ENCODE measurements around the gene PHF19. TPM values are rescaled to one million over a fixed set of nuclear protein-coding genes. Genes with fewer than 3 reads are reported as not detected.

Gene PHF19
- total RNA-seq, 1 experiment from 2014 or later: 66.8 TPM

DNA sequence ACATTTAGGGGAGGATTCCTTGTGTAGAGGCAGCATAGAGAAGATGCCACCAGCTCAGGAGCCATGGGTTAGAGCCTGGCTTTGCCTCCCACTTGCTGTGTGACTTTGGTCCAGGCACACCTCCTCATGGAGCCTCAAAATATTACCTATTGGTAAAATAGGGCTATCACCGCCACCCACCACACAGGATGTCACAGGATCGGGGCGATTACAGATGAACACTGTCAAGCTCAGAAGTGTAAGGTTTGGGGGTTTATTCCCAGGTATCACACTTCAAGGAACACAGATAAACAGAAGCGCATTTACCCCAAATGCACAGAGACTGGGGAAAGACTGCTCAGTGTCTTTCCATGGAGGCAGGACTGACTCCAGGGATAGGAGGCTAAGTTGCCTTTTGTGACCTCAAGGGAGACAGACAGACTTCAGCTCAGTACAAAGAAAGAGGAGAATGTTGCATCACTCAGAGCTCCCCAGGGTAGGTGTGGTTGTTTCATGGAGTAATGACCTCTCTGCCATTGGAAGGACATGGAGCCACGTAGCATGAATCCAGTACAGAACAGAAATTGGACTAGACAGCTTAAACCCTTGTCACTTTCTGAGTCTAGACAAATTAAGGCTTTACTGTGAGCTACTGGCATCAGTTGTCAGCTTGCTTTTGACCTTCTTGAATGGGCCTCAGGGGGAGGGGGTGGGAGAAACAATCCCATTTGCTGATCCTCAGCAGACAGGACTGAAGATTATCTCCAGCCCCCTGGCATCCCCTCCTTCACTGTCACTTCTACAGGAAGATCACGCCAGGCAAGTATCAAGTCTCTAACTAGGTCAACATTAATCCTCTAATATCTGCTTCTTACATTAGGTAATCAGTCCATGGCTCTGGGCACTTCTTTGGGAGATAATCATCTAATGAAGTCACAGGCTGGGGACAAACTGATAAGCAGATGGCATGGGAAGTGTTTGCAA is 43.1 kb upstream of the PHF19 start:
- no peak overlapping the region for H3K27ac ChIP-seq (ENCODE audit: insufficient read length, low read depth, low read length)
- H3K4me1 ChIP-seq (ENCODE audit: insufficient read depth, low read length): peaks cover 3% of the 10 kb centered on the region; the same call in 1 of the 2 replicates
- no peak overlapping the region for H3K14ac ChIP-seq (ENCODE audit: insufficient read depth, low read length)
- no peak overlapping the region for H2BK5ac ChIP-seq (ENCODE audit: insufficient read length, low read length)
- peak overlapping the region in 1 of 3 experiments; percentile 20; a peak in 3 of 7 replicates for H3K27ac Mint-ChIP-seq
- no peak overlapping the region for H3K9ac ChIP-seq (ENCODE audit: extremely low read depth, insufficient read length, low read length)
- no peaks in the 10 kb centered on the region for H3K9me3 ChIP-seq (ENCODE audit: control insufficient read depth, low read depth, low read length)
- H2BK120ac ChIP-seq (ENCODE audit: low read depth, low read length, poor library complexity, severe bottlenecking): no peak overlapping the region
- no peak overlapping the region for H2BK12ac ChIP-seq (ENCODE audit: insufficient read length, low read depth, low read length)
- H3K27me3 ChIP-seq (ENCODE audit: insufficient read depth, low read length): no peaks in the 10 kb centered on the region
- WGBS (ENCODE audit: extremely low coverage, insufficient read length, low lambda C conversion rate): no CpG with 5 or more reads among the region's 6 CpGs
- no peaks in the 10 kb centered on the region for H3K27me3 Mint-ChIP-seq (ENCODE audit: low read depth)
- no peak overlapping the region for H4K8ac ChIP-seq (replicated peaks; ENCODE audit: insufficient read length, low read depth, low read length)
- no peak overlapping the region for H4K91ac ChIP-seq (ENCODE audit: insufficient read length, low read depth, low read length)
- H3K79me1 ChIP-seq (ENCODE audit: insufficient read depth, low read depth, low read length, poor library complexity, severe bottlenecking): no peaks in the 10 kb centered on the region
- peaks cover 0 to 4% of the 10 kb centered on the region in 2 experiments; a peak in 1 of 5 replicates for H3K9me3 Mint-ChIP-seq
- TF ChIP-seq, protein P1, sequence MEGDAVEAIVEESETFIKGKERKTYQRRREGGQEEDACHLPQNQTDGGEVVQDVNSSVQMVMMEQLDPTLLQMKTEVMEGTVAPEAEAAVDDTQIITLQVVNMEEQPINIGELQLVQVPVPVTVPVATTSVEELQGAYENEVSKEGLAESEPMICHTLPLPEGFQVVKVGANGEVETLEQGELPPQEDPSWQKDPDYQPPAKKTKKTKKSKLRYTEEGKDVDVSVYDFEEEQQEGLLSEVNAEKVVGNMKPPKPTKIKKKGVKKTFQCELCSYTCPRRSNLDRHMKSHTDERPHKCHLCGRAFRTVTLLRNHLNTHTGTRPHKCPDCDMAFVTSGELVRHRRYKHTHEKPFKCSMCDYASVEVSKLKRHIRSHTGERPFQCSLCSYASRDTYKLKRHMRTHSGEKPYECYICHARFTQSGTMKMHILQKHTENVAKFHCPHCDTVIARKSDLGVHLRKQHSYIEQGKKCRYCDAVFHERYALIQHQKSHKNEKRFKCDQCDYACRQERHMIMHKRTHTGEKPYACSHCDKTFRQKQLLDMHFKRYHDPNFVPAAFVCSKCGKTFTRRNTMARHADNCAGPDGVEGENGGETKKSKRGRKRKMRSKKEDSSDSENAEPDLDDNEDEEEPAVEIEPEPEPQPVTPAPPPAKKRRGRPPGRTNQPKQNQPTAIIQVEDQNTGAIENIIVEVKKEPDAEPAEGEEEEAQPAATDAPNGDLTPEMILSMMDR (conservative IDR thresholded peaks at IDR 0.05): no peak
- no peaks in the 10 kb centered on the region for H3K23me2 ChIP-seq (ENCODE audit: insufficient read length, low read depth, low read length, poor library complexity, severe bottlenecking)
- H2AFZ ChIP-seq (ENCODE audit: low read length): no peak overlapping the region
- H4K5ac ChIP-seq (ENCODE audit: insufficient read length, low read depth, low read length): no peak overlapping the region
- H3K56ac ChIP-seq (ENCODE audit: insufficient read length, low read depth, low read length): no peak overlapping the region
- no peak overlapping the region for H3K4me3 Mint-ChIP-seq
- peaks cover 36 to 55% of the 10 kb centered on the region in 2 experiments for H3K4me1 Mint-ChIP-seq
- no peak overlapping the region for H2BK20ac ChIP-seq (ENCODE audit: low read depth, low read length, poor library complexity, severe bottlenecking)
- H3K4me2 ChIP-seq (ENCODE audit: insufficient read depth, insufficient read length, low read length): no peak overlapping the region
- H2AK5ac ChIP-seq (ENCODE audit: insufficient read length, low read length): no peak overlapping the region
- no peak overlapping the region for H2BK15ac ChIP-seq (ENCODE audit: low read depth, low read length)
- H3K79me2 ChIP-seq (ENCODE audit: insufficient read depth, low read length): no peaks in the 10 kb centered on the region
- DNase-seq: no peak
- H3K36me3 Mint-ChIP-seq (ENCODE audit: insufficient read depth in 1 of 3, low read depth in 3 of 3): peaks cover 0 to 6% (median 5%) of the 10 kb centered on the region in 3 experiments; a peak in 3 of 7 replicates
- no peak overlapping the region for H3K23ac ChIP-seq (ENCODE audit: insufficient read length, low read depth, low read length)
- H3K18ac ChIP-seq (ENCODE audit: insufficient read length, low read depth, low read length): no peak overlapping the region
- no peak overlapping the region for H3K4ac ChIP-seq (ENCODE audit: low read depth, low read length)
- H4K20me1 ChIP-seq (ENCODE audit: control insufficient read depth, insufficient read depth, insufficient read length): no peaks in the 10 kb centered on the region
- no peak overlapping the region for H3T11ph ChIP-seq (ENCODE audit: low read length)

Data from H9 (cell line).